IPS-18c (cell line): ENCODE results near the gene TMPRSS7.

Experiments
- H3K4me3 ChIP-seq: 2 replicates; pipeline ENCODE4 v1.7.0; 2013; ENCODE audit warnings: low read depth, mild to moderate bottlenecking, low read length, moderate library complexity; ENCODE audit not compliant: insufficient read depth
- H3K9me3 ChIP-seq: one replicate; pipeline ENCODE4 v1.6.1; 2013; ENCODE audit warnings: mild to moderate bottlenecking, low read length, moderate library complexity; ENCODE audit not compliant: control insufficient read depth, insufficient read depth

Gene TMPRSS7

GRCh38 chr3:112114576-112115160, 80.1 kb downstream of the TMPRSS7 start:
- H3K9me3 ChIP-seq: no peaks in the 10 kb centered on the region
- no peak overlapping the region for H3K4me3 ChIP-seq

DNA sequence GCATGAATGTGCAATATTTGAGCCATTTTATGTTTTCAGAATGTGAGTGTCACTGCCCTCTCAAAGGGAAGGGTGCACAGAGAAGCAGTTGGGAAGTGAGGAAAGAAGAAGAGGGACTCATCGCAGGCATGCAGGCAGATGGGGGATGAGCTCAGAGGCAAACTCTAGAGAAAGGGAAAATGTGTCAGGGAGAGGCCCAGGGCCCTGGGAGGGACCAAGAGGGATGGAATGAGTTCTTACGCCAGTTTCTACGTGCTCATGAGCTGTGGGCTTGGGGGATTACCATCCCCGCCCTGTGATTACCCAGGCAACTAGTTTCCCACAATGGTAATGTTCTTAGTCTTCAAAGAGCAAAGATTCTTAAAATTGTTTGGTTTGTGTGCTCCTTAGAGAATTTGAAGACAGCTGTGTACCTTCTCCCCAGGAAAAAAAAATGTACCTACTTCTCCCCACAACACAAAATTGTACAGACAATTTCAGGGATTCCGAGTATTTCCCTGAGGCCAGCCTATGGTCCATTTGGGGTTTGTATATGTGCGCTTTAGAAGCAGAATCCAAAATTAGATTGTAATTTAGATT, 80.7 kb downstream of the TMPRSS7 start:
- no peak overlapping the region for H3K4me3 ChIP-seq

DNA sequence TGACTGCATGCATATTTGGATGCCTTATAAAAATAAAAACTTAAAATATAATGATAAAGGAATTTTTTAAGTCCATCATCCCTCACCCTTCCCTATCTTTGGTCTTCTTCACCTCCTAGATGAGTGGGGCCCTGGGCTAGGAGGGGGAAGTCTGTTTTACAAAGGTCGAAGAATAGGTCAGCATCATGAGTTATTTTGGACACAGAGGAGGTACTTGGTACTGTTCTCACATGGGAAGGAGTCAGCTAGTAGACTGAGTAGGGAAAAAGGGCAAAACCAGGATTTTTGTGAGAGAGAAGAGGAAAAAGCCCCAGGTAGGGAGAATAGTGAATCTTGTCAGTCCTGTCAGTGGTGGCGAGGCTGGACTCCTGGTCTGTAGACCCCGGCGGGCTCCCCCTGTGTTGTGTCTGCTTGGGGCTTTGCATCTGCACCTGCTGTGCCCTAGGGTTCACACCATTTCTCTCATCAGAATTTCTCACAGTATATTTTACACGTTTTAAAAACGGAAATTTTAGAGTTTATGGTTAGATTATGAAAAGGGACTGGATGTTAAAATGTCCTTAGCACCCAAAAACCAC, 81.4 kb downstream of the TMPRSS7 start:
- no peak overlapping the region for H3K4me3 ChIP-seq
- H3K9me3 ChIP-seq: no peaks in the 10 kb centered on the region

More for the DNA sequence above, 80.7 kb downstream of the TMPRSS7 start:
- no peaks in the 10 kb centered on the region for H3K9me3 ChIP-seq

- Histone ChIP-seq H3K9me3 (no peaks in the 10 kb centered on the region), H3K4me3 (no peak overlapping the region)
Measured at GRCh38 chr3:112116748-112117186, 82.2 kb downstream of the TMPRSS7 start.

DNA sequence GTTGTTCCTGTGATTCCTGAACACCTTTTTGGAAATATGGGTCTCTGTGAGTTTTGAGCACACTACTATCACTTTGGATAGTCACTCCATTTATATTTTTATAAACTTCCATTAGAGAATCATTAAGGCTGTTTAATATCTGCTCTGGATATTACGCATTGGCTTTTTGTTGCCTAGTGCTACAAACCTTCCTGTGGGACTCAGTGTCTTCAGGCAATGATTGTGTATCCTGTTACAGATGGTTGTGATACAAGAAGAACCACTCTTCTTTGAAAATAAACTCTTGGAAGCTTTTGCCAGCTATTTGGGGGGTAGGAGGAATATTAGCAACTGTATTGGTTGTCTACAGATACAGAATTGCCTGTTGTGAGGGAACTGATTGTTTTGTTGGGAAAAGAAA, 82.9 kb downstream of the TMPRSS7 start:
- Histone ChIP-seq H3K4me3 (no peak overlapping the region), H3K9me3 (no peaks in the 10 kb centered on the region)

- no peaks in the 10 kb centered on the region for H3K9me3 ChIP-seq
- no peak overlapping the region for H3K4me3 ChIP-seq
Measured at GRCh38 chr3:112117841-112118571, 83.5 kb downstream of the TMPRSS7 start.

DNA sequence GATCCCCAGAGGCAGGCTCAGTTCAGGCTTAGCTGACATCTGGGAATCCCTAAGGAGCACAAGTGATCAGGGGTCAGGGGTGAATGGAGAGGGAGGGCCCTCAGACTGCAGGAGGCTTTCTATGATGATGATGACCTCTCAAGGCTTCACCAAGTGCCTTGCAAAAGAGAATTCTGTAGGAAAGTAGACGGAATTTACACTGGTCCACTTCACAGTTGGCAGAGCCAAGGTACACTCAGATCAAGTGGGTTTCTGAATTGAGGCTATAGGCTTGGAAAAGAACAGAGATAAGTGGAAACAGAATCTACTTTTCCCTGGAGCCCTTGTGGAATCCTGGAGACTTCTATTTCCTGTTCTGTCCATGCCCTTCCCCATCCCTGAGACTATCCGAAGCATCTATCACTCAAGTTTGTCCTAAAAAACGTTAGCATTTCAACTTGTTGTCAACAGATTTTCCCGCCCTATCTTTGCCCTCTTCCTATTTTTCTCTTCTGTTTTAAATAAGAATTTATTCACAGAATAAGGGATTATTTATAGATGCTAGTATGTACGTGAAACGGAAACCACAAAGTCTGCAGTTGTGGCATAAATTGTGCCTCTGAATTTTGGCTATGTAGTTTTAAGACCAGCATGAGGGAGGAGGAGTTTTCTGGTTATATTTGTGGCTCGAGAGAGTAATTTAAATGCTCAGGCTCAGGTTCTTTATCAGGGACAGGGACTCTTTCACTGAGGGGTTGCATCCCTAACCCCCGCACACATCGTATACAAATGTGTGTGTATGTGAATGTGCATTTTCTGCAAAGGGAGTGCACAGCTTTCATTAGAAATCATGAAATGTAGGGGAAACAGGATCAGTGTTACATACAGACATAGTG, 85.7 kb downstream of the TMPRSS7 start:
- no peak overlapping the region for H3K4me3 ChIP-seq

GRCh38 chr3:112121577-112122547, 87.3 kb downstream of the TMPRSS7 start:
- H3K4me3 ChIP-seq: no peak overlapping the region
- H3K9me3 ChIP-seq: no peaks in the 10 kb centered on the region

More for the DNA sequence above, 85.7 kb downstream of the TMPRSS7 start:
- no peaks in the 10 kb centered on the region for H3K9me3 ChIP-seq

- Histone ChIP-seq H3K9me3 (no peaks in the 10 kb centered on the region), H3K4me3 (no peak overlapping the region)
Measured at GRCh38 chr3:112122870-112123269, 88.3 kb downstream of the TMPRSS7 start.

- Histone ChIP-seq H3K4me3 (no peak overlapping the region), H3K9me3 (no peaks in the 10 kb centered on the region)
Measured at GRCh38 chr3:112123548-112123947, 89.0 kb downstream of the TMPRSS7 start.

GRCh38 chr3:112124907-112125607, 90.5 kb downstream of the TMPRSS7 start:
- Histone ChIP-seq H3K4me3 (no peak overlapping the region), H3K9me3 (no peaks in the 10 kb centered on the region)

GRCh38 chr3:112126511-112126911, 92.0 kb downstream of the TMPRSS7 start:
- Histone ChIP-seq H3K4me3 (no peak overlapping the region), H3K9me3 (no peaks in the 10 kb centered on the region)

DNA sequence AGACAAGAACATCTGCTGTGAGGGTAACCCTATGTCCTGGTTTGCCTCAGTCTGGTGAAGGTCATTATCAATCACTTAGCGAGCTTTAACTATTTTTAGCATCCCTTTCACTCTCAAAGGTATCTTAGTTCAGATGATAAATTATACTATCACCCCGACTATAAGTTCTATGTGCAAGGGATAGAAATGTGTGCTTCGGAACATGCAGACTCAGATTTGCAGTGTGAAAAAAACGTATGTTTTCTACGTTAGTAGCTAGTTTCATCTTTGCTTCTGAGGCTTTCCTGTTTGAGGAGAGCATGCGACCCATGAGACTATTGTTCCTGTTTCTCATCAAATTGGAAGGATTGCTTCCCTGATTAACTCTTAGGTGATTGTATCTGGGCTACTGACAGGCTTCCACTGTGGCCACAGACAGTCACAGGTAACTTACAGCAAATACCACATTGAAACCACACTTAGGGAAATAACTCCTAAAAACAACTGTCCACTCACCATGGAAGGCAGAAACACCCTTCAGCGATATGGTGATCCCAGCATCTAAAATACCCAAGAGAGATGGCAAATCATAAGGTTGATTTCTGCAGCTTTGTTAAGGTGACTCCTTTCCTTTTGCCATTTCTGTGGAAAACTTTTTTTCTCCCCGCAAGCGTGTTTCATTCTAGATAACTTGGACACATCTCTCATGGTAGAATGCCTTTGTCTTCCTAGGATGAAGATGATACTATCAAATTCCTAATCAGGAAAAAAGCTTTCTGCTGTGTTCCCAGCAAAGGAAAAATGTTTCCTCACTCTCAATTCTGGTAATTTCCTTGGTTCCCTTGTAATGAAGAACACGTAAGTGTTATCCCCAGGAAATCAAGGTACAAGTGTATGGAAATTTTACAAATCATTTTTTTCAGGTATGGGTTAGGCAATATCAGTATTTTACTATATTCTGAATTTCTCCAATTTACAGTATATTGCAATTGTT, 93.3 kb downstream of the TMPRSS7 start:
- H3K4me3 ChIP-seq: no peak overlapping the region
- no peaks in the 10 kb centered on the region for H3K9me3 ChIP-seq

DNA sequence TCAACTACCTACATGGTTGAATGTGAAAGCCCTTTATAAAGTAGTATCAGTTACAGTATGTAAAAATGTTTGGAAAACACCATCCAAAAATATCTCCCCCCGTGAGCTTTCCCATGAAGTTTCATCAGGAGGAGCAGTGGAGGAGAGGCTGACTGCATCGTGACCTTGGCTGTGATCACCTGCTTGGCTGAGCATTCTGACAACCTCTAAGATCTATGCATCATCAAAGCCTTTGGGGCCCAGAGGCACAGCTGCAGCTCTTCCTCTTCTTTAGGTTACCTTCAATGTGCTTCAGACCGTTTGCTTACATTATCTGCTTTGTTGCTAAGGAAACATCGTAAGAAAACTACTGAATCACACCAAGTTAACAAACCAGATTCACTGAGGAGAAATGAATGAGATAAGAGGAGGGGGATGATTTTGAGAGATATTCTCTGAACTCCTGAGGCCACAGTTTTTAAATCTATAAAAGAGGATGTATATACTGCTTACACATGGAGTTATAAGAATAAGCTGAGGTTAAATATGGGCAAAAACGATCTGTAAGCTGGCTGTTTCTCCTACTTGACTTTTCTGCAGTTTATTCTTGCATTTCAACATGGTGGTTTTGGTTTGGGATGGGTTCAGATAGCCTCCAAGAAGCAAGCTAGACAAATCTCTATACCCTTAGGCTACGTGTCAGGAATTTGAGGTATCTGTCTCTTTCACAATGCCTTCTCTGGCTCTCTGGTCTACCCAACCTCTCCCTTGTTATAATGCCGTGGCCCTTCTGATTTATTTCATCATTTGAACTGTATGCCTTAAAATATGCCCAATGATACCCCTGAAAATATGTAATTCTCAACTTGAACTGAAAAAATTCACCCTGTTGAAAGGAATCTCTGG, 94.5 kb downstream of the TMPRSS7 start:
- no peak overlapping the region for H3K4me3 ChIP-seq
- H3K9me3 ChIP-seq: no peaks in the 10 kb centered on the region
